GM12801 (cell line): ENCODE measurements around the gene GPRIN3.

Source experiments
- TF ChIP-seq, protein P1 (sequence below): IDR thresholded peaks from one replicate; pipeline ENCODE4 v1.5.1; 2011; ENCODE audit warnings: control low read depth; ENCODE audit not compliant: insufficient read length; ENCODE audit errors: extremely low read depth

The GPRIN3 gene

GRCh38 chr4:89203902-89204301 is 103.7 kb downstream of the GPRIN3 start:
- TF ChIP-seq, protein P1, sequence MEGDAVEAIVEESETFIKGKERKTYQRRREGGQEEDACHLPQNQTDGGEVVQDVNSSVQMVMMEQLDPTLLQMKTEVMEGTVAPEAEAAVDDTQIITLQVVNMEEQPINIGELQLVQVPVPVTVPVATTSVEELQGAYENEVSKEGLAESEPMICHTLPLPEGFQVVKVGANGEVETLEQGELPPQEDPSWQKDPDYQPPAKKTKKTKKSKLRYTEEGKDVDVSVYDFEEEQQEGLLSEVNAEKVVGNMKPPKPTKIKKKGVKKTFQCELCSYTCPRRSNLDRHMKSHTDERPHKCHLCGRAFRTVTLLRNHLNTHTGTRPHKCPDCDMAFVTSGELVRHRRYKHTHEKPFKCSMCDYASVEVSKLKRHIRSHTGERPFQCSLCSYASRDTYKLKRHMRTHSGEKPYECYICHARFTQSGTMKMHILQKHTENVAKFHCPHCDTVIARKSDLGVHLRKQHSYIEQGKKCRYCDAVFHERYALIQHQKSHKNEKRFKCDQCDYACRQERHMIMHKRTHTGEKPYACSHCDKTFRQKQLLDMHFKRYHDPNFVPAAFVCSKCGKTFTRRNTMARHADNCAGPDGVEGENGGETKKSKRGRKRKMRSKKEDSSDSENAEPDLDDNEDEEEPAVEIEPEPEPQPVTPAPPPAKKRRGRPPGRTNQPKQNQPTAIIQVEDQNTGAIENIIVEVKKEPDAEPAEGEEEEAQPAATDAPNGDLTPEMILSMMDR: no peak

GRCh38 chr4:89197920-89198319 is 109.7 kb downstream of the GPRIN3 start:
- TF ChIP-seq, protein P1: no peak

DNA sequence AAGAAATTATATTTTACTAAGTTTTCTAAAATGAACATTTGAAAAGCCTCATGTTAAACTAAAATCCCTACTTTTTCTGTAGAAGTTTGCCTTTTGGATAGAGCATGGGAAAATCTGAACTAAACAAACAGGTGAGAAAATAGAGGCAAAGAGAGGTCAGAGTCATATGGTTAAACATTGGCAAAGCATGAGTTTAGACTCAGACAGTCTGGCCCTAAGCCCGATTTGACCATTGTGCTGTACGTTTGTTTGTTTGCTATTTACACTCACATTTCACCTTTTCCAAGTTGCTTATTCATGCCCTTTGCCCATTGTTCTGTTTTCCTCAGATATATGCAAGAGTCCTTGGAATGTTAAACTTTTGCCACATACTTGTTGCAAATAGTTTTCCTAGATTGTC is 110.9 kb downstream of the GPRIN3 start:
- TF ChIP-seq, protein P1: no peak

- TF ChIP-seq, protein P1: no peak
Observed at GRCh38 chr4:89196056-89196674, 111.4 kb downstream of the GPRIN3 start.

DNA sequence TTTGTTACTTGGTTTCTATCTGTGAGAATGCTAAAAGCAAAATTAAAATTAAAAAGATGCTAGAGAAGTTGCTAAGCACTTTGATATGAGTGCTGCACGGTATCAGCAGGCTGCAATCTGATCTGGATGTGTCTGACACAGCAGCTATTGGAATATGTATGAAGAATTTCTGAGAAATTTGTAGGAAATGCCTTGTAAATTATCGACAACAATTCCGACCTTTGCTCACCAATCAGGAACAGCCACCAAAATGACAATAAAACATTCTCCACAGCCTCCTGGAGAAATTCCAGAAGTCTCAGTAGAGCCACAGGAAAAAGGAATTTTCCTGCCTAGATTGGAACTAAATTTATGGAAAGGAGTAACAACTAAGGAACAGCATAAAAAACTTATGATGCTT is 113.8 kb downstream of the GPRIN3 start:
- TF ChIP-seq, protein P1: no peak
